HEK293T (cell line): ENCODE results near the gene KPTN.

Experiments
- BHLHE40 ChIP-seq: fragments of 450-650 bp; IDR thresholded peaks from 2 replicates; pipeline ENCODE4 v1.6.1; 2016; ENCODE audit warnings: mild to moderate bottlenecking, moderate library complexity, borderline replicate concordance
- ELF4 ChIP-seq: fragments of 450-650 bp; IDR thresholded peaks from 2 replicates; pipeline ENCODE4 v1.6.1; 2017; ENCODE audit warnings: antibody characterized with exemption
- FOXA1 ChIP-seq: fragments of 450-650 bp; IDR thresholded peaks from 2 replicates; pipeline ENCODE4 v1.6.1; 2016; ENCODE audit warnings: mild to moderate bottlenecking
- FOXK2 ChIP-seq: fragments of 450-650 bp; IDR thresholded peaks from 2 replicates; pipeline ENCODE4 v1.6.1; 2016; ENCODE audit warnings: mild to moderate bottlenecking
- FOXM1 ChIP-seq: fragments of 450-650 bp; IDR thresholded peaks from 2 replicates; pipeline ENCODE4 v1.6.1; 2017; ENCODE audit warnings: mild to moderate bottlenecking, borderline replicate concordance
- L3MBTL2 ChIP-seq: fragments of 450-650 bp; conservative IDR thresholded peaks from 2 replicates; pipeline ENCODE4 v1.6.1; 2016; ENCODE audit warnings: mild to moderate bottlenecking
- LEF1 ChIP-seq: fragments of 450-650 bp; IDR thresholded peaks from 2 replicates; pipeline ENCODE4 v1.6.1; 2017; ENCODE audit warnings: mild to moderate bottlenecking, borderline replicate concordance
- NFRKB ChIP-seq: fragments of 450-650 bp; IDR thresholded peaks from 2 replicates; pipeline ENCODE4 v1.6.1; 2016; ENCODE audit warnings: mild to moderate bottlenecking, moderate library complexity
- PKNOX1 ChIP-seq: fragments of 450-650 bp; IDR thresholded peaks from 2 replicates; pipeline ENCODE4 v1.6.1; 2016
- SP1 ChIP-seq: fragments of 450-650 bp; IDR thresholded peaks from 2 replicates; pipeline ENCODE4 v1.6.1; 2017
- SUZ12 ChIP-seq: fragments of 450-650 bp; IDR thresholded peaks from 2 replicates; pipeline ENCODE4 v1.6.1; 2016; ENCODE audit warnings: mild to moderate bottlenecking
- TARDBP ChIP-seq: fragments of 450-650 bp; IDR thresholded peaks from 2 replicates; pipeline ENCODE4 v1.6.1; 2016
- ZNF384 ChIP-seq: fragments of 450-650 bp; IDR thresholded peaks from 2 replicates; pipeline ENCODE4 v1.6.1; 2016

- no peak for TF ChIP-seq ELF4
- TF ChIP-seq FOXK2: no peak
- no peak for TF ChIP-seq FOXA1
- TF ChIP-seq NFRKB: no peak
- TF ChIP-seq FOXM1: no peak
- TF ChIP-seq L3MBTL2: no peak
- TF ChIP-seq ZNF384: no peak
- TF ChIP-seq LEF1: no peak
- TF ChIP-seq SP1: no peak
- TF ChIP-seq PKNOX1: no peak
- no peak for TF ChIP-seq BHLHE40
- TF ChIP-seq TARDBP: no peak
- no peak for TF ChIP-seq SUZ12
Observed at GRCh38 chr19:47491358-47492136, 7.5 kb upstream of the KPTN start.
